HG02610 (cell line): ENCODE measurements around the gene HAPSTR1.

ENCODE experiments used
- ATAC-seq: cut with Tn5 transposase; IDR thresholded peaks from one replicate; pipeline ENCODE4 v1.9.1; 2021; ENCODE audit warnings: mild to moderate bottlenecking, moderate library complexity; ENCODE audit not compliant: unreplicated experiment

The HAPSTR1 gene

DNA sequence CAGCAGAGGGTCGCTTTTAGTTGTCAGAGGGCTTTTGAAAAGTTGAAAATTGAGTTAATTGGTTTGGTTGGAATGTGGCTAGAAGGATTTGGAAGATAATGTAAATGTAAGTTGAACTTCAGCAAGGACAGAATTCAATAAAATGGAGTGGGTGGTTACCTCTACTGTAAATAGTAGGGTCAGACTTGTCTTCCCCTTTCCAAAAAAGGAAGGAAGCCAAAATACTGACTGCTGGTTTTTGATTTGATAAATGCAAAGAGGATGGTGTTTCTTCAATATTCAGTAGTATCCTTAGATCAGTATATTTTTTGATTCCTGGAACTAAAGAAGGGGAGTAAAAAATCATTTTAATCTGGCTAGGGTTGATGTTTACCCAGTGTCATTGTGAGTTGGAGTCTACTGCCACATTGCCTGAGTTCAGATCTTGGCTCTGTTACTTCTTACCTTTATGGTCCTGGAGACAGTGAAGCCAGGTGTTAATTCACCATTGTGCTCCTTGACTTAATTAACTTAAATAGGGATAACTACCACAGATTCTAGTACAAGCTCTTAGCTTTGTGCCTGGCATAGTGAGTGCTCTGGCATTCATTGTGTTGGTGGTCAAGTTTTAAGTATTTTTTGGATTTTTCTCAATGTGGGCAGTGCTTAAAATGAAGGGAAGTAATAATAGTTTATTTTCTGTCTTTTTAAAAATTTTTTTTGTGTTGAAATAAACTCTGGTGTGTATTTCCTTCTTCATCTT lies 4.4 kb downstream of the HAPSTR1 start:
- ATAC-seq = no peak

DNA sequence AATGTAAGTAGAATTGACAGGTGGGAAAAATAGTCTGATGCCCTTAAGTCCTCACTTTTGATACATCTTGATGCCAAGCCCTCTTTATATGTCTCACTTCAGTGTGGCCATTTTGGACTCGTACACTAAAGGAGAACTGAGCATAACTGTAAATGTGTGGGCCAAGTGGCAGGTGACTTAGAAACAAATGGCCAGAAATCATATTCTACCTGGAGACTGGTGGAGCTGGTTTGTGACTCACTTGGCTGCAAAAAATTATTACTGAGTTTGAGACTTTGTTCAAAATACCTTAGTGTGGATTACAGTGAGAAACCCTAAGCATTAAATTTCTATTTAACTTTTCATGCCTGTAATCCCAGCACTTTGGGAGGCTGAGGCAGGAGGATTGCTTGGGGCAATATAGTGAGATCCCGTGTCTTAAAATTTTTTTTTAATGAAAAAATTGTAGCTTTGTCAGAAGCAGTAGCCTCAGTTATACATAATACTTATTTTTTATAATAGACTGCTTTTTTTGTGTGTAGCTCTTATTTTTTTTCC lies 5.0 kb downstream of the HAPSTR1 start:
- ATAC-seq = no peak

DNA sequence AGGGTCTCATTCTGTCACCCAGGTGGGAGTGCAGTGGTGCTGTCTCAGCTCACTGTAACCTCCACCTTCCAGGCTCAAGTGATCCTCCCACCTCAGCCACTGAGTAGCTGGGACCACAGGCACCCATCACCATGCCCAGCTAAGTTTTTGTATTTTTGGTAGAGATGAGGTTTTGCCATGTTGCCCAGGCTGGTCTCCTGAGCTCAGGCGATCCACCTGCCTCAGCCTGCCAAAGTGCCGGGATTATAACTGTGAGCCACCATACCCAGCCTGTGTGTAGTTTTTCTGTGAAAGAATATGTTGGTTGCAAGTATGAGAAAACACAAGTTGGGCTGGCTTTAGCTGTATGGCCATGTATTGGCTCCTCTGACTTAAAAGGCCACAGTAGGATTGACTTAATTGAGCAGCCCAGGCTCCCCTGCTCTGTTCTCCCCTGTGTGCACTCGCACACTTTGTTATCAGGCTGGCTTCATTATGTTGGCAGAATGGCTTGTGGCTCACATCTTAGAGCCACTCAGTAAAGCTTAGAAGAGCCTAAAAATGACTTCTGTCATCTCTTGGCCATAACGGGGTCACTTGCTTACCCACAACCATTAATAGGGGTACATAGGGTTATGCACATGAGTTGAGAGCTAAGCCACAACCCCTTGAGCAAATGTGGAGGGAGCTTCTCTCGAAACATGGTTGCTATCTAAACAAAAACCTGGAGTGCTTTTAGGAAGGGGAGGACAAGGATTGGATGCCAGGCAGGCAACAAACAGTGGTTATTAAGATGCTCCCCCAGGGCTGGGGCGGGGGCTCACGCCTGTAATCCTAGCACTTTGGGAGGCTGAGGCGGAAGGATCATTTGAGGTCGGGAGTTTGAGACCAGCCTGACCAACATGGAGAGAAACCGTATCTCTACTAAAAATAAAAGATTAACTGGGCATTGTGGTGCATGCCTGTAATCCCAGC lies 6.1 kb downstream of the HAPSTR1 start:
- no peak for ATAC-seq

- ATAC-seq = no peak
Measured at GRCh38 chr16:9098377-9099090, 7.1 kb downstream of the HAPSTR1 start.

DNA sequence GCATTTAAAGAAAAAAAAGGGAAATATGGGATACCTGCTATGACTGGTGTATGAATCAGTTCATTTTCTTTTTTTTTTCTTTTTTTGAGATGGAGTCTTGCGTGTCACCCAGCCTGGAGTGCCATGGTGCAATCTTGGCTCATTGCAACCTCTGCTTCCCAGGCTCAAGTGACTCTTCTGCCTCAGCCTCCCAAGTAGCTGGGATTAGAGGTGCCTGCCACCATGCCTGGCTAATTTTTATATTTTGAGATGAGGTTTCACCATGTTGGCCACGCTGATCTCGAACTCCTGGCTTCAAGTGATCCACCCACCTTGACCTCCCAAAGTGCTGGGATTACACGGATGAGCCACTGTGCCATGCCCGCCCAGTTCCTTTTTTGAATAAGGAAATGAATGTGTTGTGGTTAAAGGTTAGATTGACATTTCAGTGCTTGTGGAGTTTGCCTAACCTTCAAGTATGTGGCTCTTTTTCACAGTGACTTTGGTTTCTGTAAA lies 7.7 kb downstream of the HAPSTR1 start:
- ATAC-seq = peak; percentile 66

- no peak for ATAC-seq
Measured at GRCh38 chr16:9102379-9102778, 10.9 kb downstream of the HAPSTR1 start.

- ATAC-seq = no peak
Measured at GRCh38 chr16:9102943-9103342, 11.5 kb downstream of the HAPSTR1 start.

DNA sequence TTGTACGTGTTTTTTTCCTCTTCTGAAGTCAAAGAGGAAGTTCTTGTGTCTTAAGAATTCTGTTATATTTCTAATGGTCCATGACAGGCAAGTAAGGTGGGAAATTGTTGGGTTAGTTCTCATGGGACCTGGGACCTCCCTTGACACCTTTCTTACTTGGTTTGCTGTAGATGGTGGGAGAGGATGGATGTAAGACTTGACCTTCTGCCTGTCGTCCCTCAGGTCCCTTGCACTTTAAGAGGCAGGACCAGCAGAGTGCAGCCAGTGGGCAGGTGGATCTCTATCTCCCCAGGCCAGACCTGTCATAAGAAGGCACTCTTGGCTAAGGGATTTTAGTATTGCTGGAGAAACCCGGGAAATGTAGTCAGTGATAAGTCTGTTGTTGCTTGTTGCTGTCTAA lies 12.1 kb downstream of the HAPSTR1 start:
- no peak for ATAC-seq

DNA sequence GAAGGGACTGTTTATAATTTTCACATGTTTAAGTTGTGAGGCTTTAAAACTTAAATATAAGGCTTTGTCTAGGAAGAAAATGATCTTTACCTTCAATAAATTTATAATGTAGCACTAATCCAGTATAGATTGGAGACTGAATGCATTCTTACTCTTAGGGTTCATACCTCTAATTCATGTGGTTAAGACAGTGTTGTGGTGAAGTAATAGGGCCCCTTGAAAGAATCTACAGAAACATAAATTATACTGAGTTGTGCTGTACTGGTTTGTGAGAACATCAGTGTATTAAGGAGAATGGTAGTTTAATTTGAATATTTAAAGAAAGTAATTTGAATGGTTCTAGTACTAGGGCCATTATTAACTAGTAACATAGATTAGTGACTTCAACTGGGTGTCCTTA lies 13.7 kb downstream of the HAPSTR1 start:
- ATAC-seq = no peak

- ATAC-seq = no peak
Measured at GRCh38 chr16:9107025-9107970, 15.9 kb downstream of the HAPSTR1 start.

DNA sequence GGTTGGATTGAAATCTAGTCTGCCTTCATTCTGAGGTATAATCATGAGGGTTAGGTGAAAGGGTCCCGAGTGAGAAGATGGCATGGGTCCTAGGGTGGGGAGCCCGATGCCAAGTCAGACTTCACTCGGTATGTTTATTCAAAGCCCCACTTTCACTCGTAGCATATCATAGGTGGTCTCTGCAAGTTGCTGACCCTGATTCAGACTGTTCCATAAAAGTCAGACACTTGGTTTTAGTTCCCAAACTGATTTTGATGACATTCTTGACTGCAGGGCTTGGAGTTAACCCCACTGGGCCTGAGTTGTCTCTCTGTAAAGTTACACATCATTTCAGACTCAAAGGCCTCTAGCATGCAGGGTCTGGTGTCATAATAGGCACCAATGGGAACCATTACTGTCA lies 17.8 kb downstream of the HAPSTR1 start:
- no peak for ATAC-seq

DNA sequence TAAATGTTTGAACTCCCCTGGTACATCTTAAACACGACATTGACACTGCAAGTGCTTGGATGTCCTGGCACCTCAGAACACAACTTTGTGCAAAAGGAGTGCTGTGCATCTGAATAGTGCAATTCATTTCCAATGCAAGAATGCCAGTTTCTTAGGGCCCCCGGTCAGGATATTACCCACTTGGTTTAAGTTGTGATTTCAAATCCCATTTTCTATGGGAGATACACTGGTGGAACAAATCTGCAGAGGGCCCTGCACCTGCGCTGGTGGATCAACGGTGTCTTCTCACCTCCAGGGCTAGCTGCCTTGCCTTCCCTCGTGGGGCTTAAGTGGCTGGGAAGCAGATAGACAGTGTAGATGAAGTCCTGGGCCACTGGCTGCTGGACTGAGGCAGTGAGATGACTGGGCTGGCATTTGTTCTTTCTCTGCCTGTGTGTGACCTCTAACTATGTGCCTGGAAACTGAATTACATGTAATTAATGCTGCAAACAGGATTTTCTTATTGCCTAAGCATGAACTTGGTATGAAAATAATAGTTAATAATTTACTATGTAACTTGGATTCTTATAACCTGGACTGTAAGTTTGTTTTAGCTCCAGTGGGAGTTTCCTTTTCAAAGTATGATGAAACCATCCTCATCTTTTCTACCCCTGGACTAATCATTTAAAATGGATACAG lies 20.9 kb downstream of the HAPSTR1 start:
- no peak for ATAC-seq

DNA sequence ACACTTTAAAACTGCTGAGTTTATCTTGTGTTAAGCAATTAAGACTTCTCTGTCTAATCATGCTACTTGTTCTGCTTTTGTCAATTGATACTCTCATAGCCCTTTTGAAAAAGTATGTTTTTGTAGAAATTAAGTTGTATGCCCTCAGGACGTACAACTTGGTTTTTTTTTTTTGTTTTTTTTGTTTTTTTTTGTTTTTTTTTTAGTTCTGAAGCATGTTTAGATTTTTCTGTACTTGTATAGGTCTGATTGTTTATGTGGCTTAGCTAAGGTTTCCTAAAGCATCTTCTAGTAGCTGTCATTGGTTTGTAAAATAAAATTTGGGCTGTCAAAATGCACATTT lies 21.4 kb downstream of the HAPSTR1 start:
- ATAC-seq = no peak

- no peak for ATAC-seq
Measured at GRCh38 chr16:9113707-9114106, 22.3 kb downstream of the HAPSTR1 start.

DNA sequence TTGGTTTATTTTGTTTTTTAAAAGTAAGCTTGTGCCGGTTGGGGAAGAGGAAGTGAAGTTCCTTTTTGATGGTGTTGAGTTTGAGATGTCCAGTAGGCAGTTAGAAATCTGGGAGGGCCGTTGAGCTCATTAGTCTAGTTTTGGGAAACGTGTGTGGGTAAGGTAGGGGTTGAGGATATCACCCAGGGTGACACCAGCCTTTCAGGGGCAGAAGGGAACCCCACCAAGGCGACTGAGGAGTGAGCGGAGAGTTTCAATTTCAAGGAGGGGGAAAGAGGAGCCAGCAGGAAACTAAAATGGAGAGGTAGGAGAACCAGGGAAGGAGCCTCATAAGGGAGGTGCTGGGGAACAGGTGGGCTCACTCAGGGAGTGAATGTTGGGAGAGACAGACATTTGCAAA lies 22.7 kb downstream of the HAPSTR1 start:
- no peak for ATAC-seq

GRCh38 chr16:9114842-9115241 lies 23.4 kb downstream of the HAPSTR1 start:
- ATAC-seq = no peak

DNA sequence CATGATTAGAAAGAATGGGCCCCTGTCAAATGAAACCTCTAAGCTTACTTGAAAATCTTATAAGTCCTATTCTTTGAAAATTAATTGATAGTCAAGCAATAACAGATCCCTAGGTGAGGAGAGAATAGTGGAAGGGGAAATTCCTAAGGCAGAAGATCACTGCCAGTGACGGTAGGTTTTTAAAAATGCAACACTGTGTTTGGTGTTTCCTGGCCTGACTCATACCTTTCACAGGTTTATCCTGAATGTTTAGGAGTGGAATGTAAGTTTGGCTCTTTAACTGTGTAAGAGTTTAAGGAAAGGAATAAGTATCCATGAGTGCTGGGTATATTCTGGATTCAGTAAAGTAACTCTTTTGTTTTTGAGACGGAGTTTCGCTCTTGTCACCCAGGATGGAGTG lies 23.8 kb downstream of the HAPSTR1 start:
- no peak for ATAC-seq

GRCh38 chr16:9116141-9116540 lies 24.7 kb downstream of the HAPSTR1 start:
- ATAC-seq = no peak

DNA sequence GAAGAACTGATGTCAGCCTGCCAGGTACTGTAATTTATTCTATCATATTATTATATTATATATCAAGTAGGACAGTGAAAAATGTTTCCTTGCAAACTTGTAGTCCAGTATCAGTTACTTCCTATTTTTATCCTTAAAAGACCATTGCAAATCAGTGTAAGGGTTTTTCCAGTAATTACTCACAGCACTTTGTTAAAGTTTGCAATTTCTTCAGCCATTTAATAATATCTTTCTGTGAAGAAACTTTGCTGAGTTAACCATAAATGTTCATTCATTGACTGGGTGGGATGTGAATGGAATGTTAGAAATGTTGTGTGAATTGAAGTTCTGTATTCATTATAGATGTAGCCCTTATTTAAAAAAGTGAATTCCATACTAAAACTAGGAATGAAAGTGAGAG lies 26.7 kb downstream of the HAPSTR1 start:
- no peak for ATAC-seq
